AG04450 (cell line): ENCODE measurements around the gene PLIN3. TPM values are rescaled to one million over a fixed set of nuclear protein-coding genes. Genes with fewer than 3 reads are reported as not detected.

Experiments
- CTCF ChIA-PET: fragments of 300-600, 350-600 bp; formaldehyde crosslinking; extraction: SDS; loops from one replicate; lab custom pipeline; 2022; ENCODE audit warnings: antibody characterized with exemption, inconsistent platforms; lab: Charles Lee
- POLR2A ChIA-PET: fragments of 350-600 bp; formaldehyde crosslinking; extraction: SDS; loops from one replicate; lab custom pipeline; 2021; ENCODE audit warnings: antibody characterized with exemption, inconsistent platforms; lab: Yijun Ruan, JAX
- DNase-seq: peaks from one replicate; pipeline ENCODE4 v3.0.0-alpha.2; 2011; ENCODE audit warnings: low read depth, low spot score
- H3K27ac ChIP-seq: one replicate; pipeline ENCODE4 v1.5.1; 2012; ENCODE audit warnings: low read depth, low read length, control low read depth
- H3K27me3 ChIP-seq: one replicate; pipeline ENCODE4 v1.6.0; 2012; ENCODE audit warnings: low read length; ENCODE audit not compliant: control insufficient read depth, insufficient read depth
- H3K4me3 ChIP-seq: 2 replicates; pipeline ENCODE4 v1.5.1; 2011; ENCODE audit warnings: mild to moderate bottlenecking, low read depth, low read length, control low read depth
- H3K9me3 ChIP-seq: 2 replicates; pipeline ENCODE4 v1.5.1; 2012; ENCODE audit warnings: low read length; ENCODE audit not compliant: control insufficient read depth, insufficient read depth
- CTCF ChIP-seq: IDR thresholded peaks from 2 replicates; pipeline ENCODE4 v1.5.1; 2011; ENCODE audit warnings: low read depth, low read length, control low read depth, inconsistent platforms
- polyA plus RNA-seq: library from polyadenylated mRNA; depleted of rRNA; stranded (reverse); fragments of >200 nt; gene quantifications from 2 replicates; pipeline ENCODE4 v1.2.3, GENCODE V29; 2011

Gene PLIN3
- polyA plus RNA-seq, 1 experiment, result 103 TPM

- POLR2A ChIA-PET, result no interaction called here
These were observed 49.8 kb downstream of the PLIN3 start for GRCh38 chr19:4817467-4818277.

GRCh38 chr19:4816950-4817278 is 50.6 kb downstream of the PLIN3 start:
- CTCF ChIA-PET, result interaction anchor here (0.6 to 1.2 kb wide), 2 partner anchors 98 to 216 kb away, joined by 3 read pairs; no protein-coding TSS in a partner anchor
- POLR2A ChIA-PET, result no interaction called here
- H3K9me3 ChIP-seq, result peaks cover 19% of the 10 kb centered on the region; the same call in 1 of the 2 replicates

More at GRCh38 chr19:4817467-4818277, 49.8 kb downstream of the PLIN3 start:
- no peak for TF ChIP-seq CTCF
- H3K27me3 ChIP-seq, result no peaks in the 10 kb centered on the region
- no peak overlapping the region for H3K4me3 ChIP-seq
- H3K9me3 ChIP-seq, result peaks cover 19% of the 10 kb centered on the region; the same call in 1 of the 2 replicates
- CTCF ChIA-PET, result interaction anchor here (1.2 kb wide), 1 partner anchor 216 kb away, joined by 3 read pairs; no protein-coding TSS in a partner anchor
- H3K27ac ChIP-seq, result no peak overlapping the region
- no peak for DNase-seq

GRCh38 chr19:4816202-4816949 is 51.1 kb downstream of the PLIN3 start:
- ChIA-PET CTCF (interaction anchor here (0.6 kb wide), 1 partner anchor 98 kb away, joined by 3 read pairs; no protein-coding TSS in a partner anchor), POLR2A (no interaction called here)
- Histone ChIP-seq H3K4me3 (no peak overlapping the region), H3K9me3 (peaks cover 22% of the 10 kb centered on the region; the same call in 1 of the 2 replicates), H3K27me3 (no peaks in the 10 kb centered on the region), H3K27ac (peak overlapping the region; percentile 21)
- TF ChIP-seq CTCF, result no peak
- no peak for DNase-seq

More at GRCh38 chr19:4816950-4817278, 50.6 kb downstream of the PLIN3 start:
- Histone ChIP-seq H3K27ac (no peak overlapping the region), H3K27me3 (no peaks in the 10 kb centered on the region), H3K4me3 (no peak overlapping the region)
- no peak for TF ChIP-seq CTCF
- no peak for DNase-seq

GRCh38 chr19:4815426-4816201 is 51.9 kb downstream of the PLIN3 start:
- no peak for TF ChIP-seq CTCF
- POLR2A ChIA-PET, result no interaction called here
- CTCF ChIA-PET, result no interaction called here
- H3K27ac ChIP-seq, result peak overlapping the region; percentile 21
- H3K27me3 ChIP-seq, result no peaks in the 10 kb centered on the region
- H3K4me3 ChIP-seq, result no peak overlapping the region
- DNase-seq, result peak; percentile 74
- H3K9me3 ChIP-seq, result peaks cover 22% of the 10 kb centered on the region; the same call in 1 of the 2 replicates
